D341Med (cell line): ENCODE data around the gene SLC2A9.

ENCODE experiments used
- DNase-seq: peaks from one replicate; pipeline ENCODE4 v3.0.0; 2012; ENCODE audit warnings: low spot score

Gene SLC2A9

GRCh38 chr4:10019521-10020051, 1.7 kb downstream of the SLC2A9 start:
- DNase-seq = no peak

- peak; percentile 84 for DNase-seq
These were observed 2.4 kb downstream of the SLC2A9 start for GRCh38 chr4:10018818-10019461.

- no peak for DNase-seq
These were observed 4.0 kb downstream of the SLC2A9 start for GRCh38 chr4:10017037-10017893.

- no peak for DNase-seq
These were observed 5.1 kb downstream of the SLC2A9 start for GRCh38 chr4:10016169-10016568.

- peak; percentile 46 for DNase-seq
These were observed 6.0 kb downstream of the SLC2A9 start for GRCh38 chr4:10015140-10015753.

- peak; percentile 69 for DNase-seq
These were observed 7.6 kb downstream of the SLC2A9 start for GRCh38 chr4:10013722-10014121.

GRCh38 chr4:10011885-10012284, 9.4 kb downstream of the SLC2A9 start:
- no peak for DNase-seq

- no peak for DNase-seq
These were observed 10.0 kb downstream of the SLC2A9 start for GRCh38 chr4:10011277-10011676.

GRCh38 chr4:10009861-10010500, 11.3 kb downstream of the SLC2A9 start:
- no peak for DNase-seq

- DNase-seq = no peak
These were observed 12.7 kb downstream of the SLC2A9 start for GRCh38 chr4:10008609-10009005.

GRCh38 chr4:10007793-10008608, 13.3 kb downstream of the SLC2A9 start:
- DNase-seq = no peak

GRCh38 chr4:10007436-10007740, 13.9 kb downstream of the SLC2A9 start:
- DNase-seq = no peak

- DNase-seq = no peak
These were observed 14.5 kb downstream of the SLC2A9 start for GRCh38 chr4:10006601-10007435.

GRCh38 chr4:10006231-10006600, 15.1 kb downstream of the SLC2A9 start:
- no peak for DNase-seq

GRCh38 chr4:10005632-10006031, 15.7 kb downstream of the SLC2A9 start:
- no peak for DNase-seq

GRCh38 chr4:10003666-10004065, 17.6 kb downstream of the SLC2A9 start:
- DNase-seq = no peak

GRCh38 chr4:10002278-10002677, 19.0 kb downstream of the SLC2A9 start:
- DNase-seq = no peak

- no peak for DNase-seq
These were observed 19.5 kb downstream of the SLC2A9 start for GRCh38 chr4:10001757-10002156.

GRCh38 chr4:9999956-10000561, 21.2 kb downstream of the SLC2A9 start:
- DNase-seq = no peak

- DNase-seq = no peak
These were observed 23.4 kb downstream of the SLC2A9 start for GRCh38 chr4:9997886-9998285.
